ENCODE results near the gene ANKS1A. TPM values are rescaled to one million over a fixed set of nuclear protein-coding genes. Genes with fewer than 3 reads are reported as not detected.
A peak's percentile ranks its signal among the peaks of the same experiment; 100 is the strongest.

Gene ANKS1A
- total RNA-seq, 1 experiment from 2014 or later, result 21.7 TPM

DNA sequence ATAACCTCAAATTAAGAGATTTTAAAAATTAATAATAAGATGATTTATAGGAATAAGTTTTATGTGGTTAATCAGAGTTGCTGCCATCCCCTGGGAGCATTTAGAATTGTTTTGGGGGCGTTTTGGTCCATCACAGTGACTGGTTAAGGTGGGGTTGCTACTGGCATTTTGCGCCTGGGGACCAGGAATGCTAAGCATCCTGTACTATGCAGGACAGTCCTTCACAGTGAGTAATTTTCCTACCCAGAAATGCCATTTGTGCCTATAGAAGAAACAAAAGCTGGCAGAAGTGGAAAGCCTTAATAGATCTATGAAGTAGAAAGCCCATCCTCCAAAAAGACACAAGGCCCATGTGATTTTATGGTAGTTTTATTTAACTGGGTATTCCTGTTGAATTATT, 118.0 kb downstream of the ANKS1A start:
- Histone ChIP-seq H3K27ac (ENCODE audit: low read depth, low read length, poor library complexity, severe bottlenecking) (no peak overlapping the region), H3K9me3 (ENCODE audit: low read depth, low read length, poor library complexity, severe bottlenecking) (no peaks in the 10 kb centered on the region), H3K36me3 (ENCODE audit: insufficient read depth, low read length, poor library complexity, severe bottlenecking) (no peaks in the 10 kb centered on the region), H3K27me3 (replicated peaks; ENCODE audit: insufficient read depth, low read depth, low read length, poor library complexity) (no peaks in the 10 kb centered on the region), H3K4me1 (ENCODE audit: insufficient read depth, low read length, poor library complexity, severe bottlenecking) (peaks cover 16% of the 10 kb centered on the region), H3K4me3 (ENCODE audit: low read depth, low read length, poor library complexity, severe bottlenecking) (no peak overlapping the region)
- no peak for TF ChIP-seq EZH2 (IDR thresholded peaks at IDR 0.05; ENCODE audit: borderline replicate concordance, low read depth, low read length, poor library complexity, severe bottlenecking)
- TF ChIP-seq, protein P1, sequence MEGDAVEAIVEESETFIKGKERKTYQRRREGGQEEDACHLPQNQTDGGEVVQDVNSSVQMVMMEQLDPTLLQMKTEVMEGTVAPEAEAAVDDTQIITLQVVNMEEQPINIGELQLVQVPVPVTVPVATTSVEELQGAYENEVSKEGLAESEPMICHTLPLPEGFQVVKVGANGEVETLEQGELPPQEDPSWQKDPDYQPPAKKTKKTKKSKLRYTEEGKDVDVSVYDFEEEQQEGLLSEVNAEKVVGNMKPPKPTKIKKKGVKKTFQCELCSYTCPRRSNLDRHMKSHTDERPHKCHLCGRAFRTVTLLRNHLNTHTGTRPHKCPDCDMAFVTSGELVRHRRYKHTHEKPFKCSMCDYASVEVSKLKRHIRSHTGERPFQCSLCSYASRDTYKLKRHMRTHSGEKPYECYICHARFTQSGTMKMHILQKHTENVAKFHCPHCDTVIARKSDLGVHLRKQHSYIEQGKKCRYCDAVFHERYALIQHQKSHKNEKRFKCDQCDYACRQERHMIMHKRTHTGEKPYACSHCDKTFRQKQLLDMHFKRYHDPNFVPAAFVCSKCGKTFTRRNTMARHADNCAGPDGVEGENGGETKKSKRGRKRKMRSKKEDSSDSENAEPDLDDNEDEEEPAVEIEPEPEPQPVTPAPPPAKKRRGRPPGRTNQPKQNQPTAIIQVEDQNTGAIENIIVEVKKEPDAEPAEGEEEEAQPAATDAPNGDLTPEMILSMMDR (conservative IDR thresholded peaks at IDR 0.05; ENCODE audit: low read depth, low read length), result no peak
- ChIA-PET CTCF (no interaction called here), POLR2A (ENCODE audit: low non-redundant PET) (no interaction called here)
- no TSS peak for BruUV-seq (replicated peaks)
- intact Hi-C loops (cut with micrococcal nuclease; ENCODE audit: unreplicated experiment), result no loop called here
- no peak for DNase-seq (ENCODE audit: low spot score)

DNA sequence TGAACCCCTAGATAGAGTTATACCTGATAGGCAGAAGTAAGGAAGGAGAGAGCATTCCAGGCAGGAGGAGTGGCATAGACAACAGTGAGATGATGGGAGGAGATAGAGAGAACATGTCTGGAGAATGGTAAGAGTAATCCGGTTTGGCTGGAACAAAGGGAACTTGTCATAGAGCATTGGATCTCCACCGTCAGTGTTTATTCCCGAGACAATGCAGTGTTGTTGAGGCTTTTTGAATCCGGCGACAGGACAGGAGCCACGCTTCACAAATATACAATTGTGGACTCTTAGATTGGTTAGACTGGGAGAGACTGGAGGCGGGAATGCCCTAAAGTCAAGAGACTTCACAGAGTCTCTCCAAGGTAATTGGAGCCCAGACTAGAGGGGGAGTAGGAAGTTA, 119.8 kb downstream of the ANKS1A start:
- intact Hi-C loops (cut with micrococcal nuclease; ENCODE audit: unreplicated experiment), result no loop called here
- no peak for DNase-seq (ENCODE audit: low spot score)
- BruUV-seq (replicated peaks), result no TSS peak
- Histone ChIP-seq H3K9me3 (ENCODE audit: low read depth, low read length, poor library complexity, severe bottlenecking) (no peaks in the 10 kb centered on the region), H3K4me3 (ENCODE audit: low read depth, low read length, poor library complexity, severe bottlenecking) (no peak overlapping the region), H3K4me1 (ENCODE audit: insufficient read depth, low read length, poor library complexity, severe bottlenecking) (peaks cover 26% of the 10 kb centered on the region), H3K27me3 (replicated peaks; ENCODE audit: insufficient read depth, low read depth, low read length, poor library complexity) (no peaks in the 10 kb centered on the region), H3K36me3 (ENCODE audit: insufficient read depth, low read length, poor library complexity, severe bottlenecking) (no peaks in the 10 kb centered on the region), H3K27ac (ENCODE audit: low read depth, low read length, poor library complexity, severe bottlenecking) (no peak overlapping the region)
- POLR2A ChIA-PET (ENCODE audit: low non-redundant PET), result no interaction called here
- CTCF ChIA-PET, result no interaction called here
- TF ChIP-seq EZH2 (IDR thresholded peaks at IDR 0.05; ENCODE audit: borderline replicate concordance, low read depth, low read length, poor library complexity, severe bottlenecking), result no peak
- TF ChIP-seq, protein P1 (conservative IDR thresholded peaks at IDR 0.05; ENCODE audit: low read depth, low read length), result no peak

DNA sequence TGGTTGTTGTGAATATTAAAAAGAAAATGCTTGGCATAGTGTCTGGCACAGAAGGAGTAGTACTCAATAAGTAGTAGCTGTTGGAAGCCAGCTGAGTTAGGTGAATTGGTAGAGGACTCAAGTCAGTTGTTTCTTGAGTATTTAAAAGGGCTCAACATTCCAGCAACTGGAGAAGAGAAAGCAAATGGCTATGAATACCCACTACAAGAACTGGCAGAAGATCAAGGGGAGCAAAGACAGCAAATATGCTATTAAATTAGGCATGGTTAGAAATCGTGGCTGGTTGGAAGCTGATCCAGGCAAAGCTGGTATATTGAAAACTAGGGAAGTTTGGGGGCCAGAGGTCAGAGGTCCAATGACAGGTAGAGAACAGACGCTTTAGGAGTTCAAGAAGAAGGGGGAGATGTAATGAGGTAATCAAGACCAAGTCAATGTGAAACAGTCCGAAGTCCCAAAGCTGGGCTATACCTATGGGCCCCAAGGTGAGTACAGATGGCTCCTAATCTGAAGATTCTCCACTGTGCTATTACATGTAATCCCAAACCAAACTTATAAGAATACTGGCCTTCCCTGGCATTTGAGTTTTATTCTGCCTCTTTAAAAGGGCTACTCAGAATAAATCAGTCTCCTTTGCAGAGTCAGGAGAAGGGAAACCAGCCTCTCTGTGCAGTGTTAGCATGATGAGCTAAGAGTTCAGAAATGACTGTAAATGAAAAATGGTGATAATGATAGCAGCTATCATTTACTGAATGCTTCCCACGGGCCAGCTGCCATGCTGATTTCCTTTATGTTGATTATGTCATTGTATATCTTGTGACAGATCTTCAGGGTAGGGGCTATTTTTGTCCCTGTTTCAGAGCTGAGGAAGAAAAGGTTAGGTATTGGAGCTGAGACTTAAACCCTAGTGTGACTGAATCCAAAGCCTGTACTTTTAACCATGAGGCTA, 122.3 kb downstream of the ANKS1A start:
- H3K27ac ChIP-seq (ENCODE audit: low read depth, low read length, poor library complexity, severe bottlenecking), result peak overlapping the region; percentile 4
- ChIA-PET CTCF (interaction anchor here (0.9 kb wide), 2 partner anchors 33 to 129 kb away, joined by 3 read pairs; no protein-coding TSS in a partner anchor), POLR2A (ENCODE audit: low non-redundant PET) (no interaction called here)
- peak; percentile 54 for DNase-seq (ENCODE audit: low spot score)
- TF ChIP-seq, protein P1 (conservative IDR thresholded peaks at IDR 0.05; ENCODE audit: low read depth, low read length), result no peak
- TF ChIP-seq EZH2 (IDR thresholded peaks at IDR 0.05; ENCODE audit: borderline replicate concordance, low read depth, low read length, poor library complexity, severe bottlenecking), result no peak
- no peaks in the 10 kb centered on the region for H3K9me3 ChIP-seq (ENCODE audit: low read depth, low read length, poor library complexity, severe bottlenecking)
- peaks cover 51% of the 10 kb centered on the region for H3K4me1 ChIP-seq (ENCODE audit: insufficient read depth, low read length, poor library complexity, severe bottlenecking)
- H3K27me3 ChIP-seq (replicated peaks; ENCODE audit: insufficient read depth, low read depth, low read length, poor library complexity), result no peaks in the 10 kb centered on the region
- H3K36me3 ChIP-seq (ENCODE audit: insufficient read depth, low read length, poor library complexity, severe bottlenecking), result no peaks in the 10 kb centered on the region
- BruUV-seq (replicated peaks), result no TSS peak
- intact Hi-C loops (cut with micrococcal nuclease; ENCODE audit: unreplicated experiment), result no loop called here
- H3K4me3 ChIP-seq (ENCODE audit: low read depth, low read length, poor library complexity, severe bottlenecking), result no peak overlapping the region
